DMS53 treated with DMSO at 0.1 percent for 48 hours (cell line): Measurements from ENCODE around the gene CREBL2.

Experiments used
- DNase-seq: peaks from one replicate; lab custom pipeline; 2025; ENCODE audit not compliant: unreplicated experiment; lab: John Stamatoyannopoulos, UW

The CREBL2 gene

DNA sequence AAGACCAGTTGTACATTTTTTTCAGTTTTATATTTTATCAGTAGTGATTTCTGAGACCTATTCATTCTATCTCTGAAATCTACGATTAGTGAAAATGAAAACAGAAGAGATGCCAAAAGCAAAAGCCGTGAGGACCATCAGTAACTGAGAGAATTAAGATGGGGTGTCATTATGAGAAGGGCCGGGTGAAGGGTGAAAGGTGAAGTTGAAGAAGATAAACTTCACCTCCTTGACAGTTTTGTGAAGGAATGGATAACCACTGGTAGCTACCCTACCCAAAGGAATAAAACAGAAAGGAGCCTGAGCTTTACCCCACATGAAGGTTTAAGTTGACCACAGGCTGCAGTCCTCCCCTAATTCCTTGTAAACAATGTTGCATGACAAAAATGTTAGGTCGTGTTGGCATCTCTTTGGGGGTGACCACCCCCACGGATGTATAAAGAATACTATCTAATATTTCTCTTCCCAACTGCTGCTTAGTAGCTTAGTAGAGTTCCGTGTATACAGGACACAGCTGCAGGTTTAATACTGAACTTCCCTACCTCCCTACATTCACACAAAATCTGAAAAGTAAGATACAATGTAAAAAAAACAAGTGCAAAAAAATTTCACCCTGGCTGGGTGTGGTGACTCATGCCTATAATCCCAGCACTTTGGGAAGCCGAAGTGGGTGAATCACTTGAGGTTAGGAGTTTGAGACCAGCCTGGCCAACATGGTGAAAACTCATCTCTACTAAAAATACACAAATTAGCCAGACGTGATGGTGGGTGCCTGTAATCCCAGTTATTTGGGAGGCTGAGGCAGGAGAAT lies 60.4 kb downstream of the CREBL2 start:
- DNase-seq, result no peak

DNA sequence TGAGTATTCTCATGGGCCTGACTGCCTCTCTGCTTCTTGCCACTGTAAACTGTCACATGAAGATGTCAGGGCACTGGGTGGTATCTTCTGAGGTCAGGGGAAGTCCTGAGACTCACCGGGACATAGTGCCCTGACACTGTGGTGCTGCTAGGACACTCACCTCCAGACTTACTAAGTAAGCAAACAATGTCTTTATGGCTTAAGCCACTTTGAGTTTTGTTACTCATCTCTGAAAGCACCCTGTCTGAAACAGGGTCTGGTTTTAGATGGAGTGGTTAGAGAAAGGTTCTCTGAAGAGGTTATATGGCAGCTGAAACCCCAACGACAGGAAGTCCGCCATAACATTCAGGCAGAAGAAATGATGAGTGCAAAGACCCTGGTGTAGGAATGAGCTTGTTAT lies 61.6 kb downstream of the CREBL2 start:
- DNase-seq, result no peak

DNA sequence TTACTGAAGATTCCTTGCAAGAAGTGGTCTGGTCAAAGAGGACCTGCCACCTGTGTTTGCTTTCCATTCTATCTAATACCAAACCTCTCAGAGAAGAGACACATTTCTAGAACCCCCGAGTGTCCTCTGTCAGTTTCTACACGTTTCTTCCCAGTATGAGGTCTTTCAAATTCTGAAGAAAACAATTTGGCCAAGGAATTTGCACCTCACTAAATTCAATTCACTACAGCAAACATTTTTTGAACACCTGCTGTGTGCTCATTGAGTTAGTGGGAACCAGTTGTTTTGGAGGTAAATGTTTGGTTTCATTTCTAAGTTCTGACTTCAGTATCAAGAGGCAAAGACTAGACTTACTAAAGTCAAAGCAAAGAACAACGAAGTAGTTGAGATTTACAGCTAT lies 64.9 kb downstream of the CREBL2 start:
- no peak for DNase-seq

DNA sequence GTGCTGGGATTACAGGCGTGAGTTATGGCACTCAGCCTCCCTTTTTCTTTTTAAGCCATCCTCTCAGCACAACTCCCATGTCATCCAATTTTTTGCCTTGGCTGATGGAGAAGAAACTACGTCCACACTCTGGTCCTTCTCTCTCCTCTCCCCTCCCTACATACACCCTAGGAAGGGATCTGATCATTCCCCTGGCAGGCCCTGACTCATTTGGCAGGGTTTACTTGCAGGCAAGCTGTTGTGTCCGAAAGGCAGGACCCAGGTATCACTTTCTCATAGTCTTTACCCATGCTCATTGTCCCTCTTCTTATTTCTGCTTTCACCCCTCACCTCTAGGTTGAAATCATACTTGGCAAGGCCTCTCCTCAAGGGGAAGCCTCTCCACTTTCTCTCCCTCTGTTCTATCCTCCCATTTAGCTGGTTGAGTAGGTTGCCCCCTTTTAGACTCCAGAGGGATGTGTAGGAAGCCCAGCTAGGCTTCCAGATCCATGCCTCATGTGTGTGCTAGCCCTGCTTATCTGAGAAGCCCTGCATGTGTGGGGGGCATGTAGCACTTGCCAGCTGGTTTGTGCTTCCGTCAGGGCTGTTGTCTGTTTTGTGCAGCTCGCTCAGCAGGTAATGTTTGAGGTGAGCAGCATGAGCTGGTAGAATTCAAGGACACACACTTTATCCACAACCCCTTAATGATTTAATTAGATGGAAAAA lies 69.5 kb downstream of the CREBL2 start:
- DNase-seq, result no peak

DNA sequence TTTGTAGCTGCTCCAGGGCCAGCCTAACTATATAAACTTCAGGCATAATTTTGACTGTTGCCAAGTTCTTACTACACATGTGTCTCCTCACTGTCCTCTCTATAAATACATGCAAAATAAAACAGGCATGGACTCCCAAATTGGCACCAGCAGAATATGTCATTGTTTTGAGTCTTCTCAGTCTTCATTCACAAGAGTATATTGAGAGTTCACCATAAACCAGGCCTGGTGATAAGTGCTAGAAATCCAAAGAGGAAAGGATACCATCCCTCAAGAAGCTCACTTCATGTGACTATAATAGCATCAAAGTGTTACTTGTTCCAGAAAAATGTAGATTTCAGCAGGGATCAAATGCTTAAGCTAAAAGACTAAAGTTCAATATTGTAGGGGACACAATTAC lies 70.6 kb downstream of the CREBL2 start:
- no peak for DNase-seq

DNA sequence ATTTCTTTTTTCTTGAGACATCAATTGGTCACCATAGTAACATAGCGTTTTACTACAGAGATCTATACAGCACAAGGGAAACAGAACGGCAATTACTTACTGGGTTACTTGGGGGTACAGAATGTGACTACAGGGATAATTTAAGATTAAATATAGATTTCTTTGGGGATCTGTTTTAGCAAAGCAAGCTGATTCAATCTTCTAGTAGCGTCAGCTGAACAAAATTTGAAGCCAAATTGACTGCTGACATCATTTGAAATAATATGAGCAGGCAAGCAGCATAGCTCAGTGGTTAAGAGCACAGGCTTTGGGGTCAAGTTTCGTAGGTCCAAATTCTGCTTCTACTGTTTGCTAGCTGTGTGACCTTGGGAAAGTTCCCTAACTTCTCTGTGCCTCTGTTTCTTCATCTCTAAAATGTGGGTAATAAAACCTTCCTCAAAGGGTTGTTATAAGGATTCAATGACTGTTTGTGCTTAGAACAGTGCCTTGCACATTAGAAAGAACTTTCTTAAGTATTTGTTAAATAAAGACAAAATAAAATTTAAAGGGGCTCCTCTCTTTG lies 71.5 kb downstream of the CREBL2 start:
- DNase-seq, result no peak

DNA sequence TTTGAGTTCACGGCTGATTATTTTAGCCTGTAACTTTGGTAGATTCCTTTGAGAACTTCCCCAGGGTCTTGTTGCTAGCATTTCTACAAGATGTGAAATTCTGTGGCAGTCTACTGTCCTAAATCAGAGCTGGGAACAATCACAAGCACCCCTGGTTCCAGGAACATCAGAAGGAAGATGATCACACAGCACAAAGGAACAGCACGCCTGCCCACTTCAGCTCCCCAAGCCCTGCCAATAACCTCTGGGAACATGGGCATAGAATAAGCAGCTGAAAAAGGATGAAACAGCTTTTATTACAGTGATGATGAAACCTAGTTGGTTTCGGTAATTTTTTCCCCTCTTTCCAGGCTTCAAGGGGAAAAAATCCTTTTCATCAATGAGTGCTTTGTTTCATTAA lies 72.0 kb downstream of the CREBL2 start:
- no peak for DNase-seq

DNA sequence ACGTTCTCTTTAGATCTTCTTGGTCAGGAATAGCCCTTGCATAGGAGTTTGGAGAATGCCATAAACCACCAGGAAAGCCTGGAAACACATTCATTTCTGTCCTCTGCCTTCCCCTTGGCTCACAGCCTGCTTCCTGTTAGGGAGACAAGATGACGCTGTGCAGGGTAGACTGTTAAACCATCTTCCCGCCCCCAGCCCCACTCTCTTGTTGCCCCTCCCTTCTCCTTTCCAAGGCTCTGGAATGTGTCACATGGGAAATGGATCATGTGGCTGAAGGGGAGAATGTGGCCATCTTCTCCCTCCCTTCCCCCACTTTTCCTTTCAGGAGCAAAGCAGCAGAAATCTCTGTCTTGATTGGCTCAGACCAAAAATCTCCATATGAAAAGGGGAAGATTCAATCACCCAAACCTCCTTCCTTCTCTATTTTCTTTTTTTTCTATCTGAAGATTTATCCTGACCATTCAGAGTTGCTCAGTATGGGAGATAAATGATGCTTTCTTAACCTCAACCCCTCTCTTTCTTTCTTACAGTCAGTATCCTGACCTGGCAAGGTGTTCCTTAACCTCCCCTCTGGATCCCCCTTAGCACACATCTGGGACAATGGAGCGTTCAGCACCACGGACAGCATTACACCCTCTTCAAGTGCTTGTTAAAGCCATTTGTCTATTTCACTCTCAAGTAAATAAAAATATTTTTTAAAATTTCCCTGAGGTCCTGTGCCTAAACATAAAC lies 72.9 kb downstream of the CREBL2 start:
- no peak for DNase-seq

DNA sequence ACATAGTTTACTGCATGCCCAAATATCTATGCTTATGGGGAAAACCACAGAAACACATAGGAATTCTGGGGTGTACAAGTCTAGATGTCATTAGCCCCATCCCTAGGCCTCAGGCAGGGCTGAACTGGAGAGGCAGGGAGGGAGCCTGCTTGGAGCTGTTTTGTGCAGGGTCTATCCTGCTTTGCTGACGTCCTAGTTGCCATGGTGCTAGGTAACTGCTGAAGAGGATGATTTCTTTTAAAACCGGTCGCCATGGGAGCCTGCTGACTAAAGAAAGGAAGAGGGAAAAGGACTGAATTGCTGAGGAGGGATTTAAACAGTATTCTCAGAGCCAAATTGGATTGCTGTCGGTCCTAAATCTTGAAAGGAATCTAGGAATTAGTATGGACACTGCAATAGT lies 73.6 kb downstream of the CREBL2 start:
- DNase-seq, result no peak

DNA sequence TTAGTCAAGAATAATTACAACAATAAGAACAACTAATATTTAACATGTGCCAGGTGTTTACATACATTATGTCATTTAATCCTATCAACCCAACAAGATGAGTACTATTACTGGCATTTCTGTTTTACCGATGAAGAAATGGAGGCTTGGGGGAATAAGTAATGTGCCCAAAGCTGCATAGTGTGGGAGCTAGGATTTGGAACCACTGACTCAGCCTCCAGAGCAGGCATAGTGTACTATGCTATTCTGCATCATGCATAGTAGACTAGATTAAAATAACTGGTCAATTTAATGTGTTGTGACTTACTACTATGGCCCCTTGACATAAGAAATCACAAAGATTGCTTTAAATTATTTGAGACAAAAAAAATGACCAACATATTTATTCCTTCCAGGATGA lies 74.8 kb downstream of the CREBL2 start:
- DNase-seq, result no peak

DNA sequence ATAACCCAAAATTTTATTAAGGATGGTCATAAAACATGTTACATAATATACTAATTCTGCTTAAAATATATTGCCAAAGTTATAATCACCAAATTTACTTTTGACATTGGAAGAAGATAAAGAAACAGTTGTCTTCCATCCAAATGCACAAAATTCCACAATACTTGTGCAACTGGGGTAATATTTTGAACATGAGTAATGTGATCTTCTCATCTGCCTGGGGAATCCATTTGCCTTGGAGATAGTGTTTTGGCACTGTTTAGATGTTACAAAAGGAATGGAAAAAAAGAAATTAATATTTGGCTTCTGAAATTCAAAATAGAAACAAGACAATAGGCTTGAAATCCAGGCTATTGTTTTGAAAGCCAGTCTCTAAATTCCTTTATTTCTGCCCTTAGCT lies 75.2 kb downstream of the CREBL2 start:
- DNase-seq, result no peak

DNA sequence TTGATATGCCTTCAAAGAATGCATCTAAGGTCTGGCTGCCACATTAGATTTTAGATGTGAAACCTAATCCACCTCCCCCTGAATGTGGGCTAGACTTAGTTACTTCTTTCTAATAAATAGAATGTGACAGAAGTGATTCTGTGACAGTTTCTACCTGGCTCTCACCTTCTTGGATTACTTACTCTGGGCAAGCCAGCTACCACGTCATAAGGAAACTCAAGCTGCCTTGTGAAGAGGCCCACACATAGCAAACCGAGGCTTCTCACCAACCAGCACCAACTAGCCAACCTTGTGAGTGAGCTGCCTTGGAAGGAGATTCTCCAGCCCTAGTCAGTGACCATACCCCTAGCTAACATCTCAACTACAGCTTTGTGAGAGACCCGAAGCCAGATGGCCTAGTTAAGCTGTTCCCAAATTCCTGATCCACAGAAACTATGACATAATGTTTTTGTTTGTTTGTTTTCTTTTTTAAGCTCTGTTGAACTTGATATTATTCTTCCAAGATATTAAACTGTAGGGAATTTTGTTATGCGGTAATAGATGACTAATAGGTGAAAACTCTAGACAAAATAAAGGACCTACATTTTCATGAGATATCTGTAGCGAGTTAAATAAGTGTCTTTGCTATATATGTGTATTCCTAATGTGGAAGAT lies 78.1 kb downstream of the CREBL2 start:
- DNase-seq, result no peak

DNA sequence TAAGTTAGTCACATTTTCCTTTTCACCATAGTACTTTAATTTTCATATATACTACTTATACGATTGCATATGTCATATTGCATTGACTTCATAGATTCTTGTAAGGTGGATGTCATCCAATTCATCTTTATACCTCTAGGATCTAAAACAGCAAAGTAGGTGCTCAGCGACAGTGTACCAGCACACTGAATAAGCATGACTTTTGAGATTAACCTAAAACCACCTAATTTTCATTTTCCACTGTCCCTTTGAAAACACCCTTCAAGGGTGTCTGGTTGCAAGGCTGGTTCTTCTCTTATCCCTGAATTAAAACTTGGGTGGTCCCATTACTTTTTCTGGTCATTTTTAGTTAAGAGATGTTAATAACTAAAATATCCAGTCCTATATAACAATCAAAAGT lies 79.9 kb downstream of the CREBL2 start:
- DNase-seq, result no peak

DNA sequence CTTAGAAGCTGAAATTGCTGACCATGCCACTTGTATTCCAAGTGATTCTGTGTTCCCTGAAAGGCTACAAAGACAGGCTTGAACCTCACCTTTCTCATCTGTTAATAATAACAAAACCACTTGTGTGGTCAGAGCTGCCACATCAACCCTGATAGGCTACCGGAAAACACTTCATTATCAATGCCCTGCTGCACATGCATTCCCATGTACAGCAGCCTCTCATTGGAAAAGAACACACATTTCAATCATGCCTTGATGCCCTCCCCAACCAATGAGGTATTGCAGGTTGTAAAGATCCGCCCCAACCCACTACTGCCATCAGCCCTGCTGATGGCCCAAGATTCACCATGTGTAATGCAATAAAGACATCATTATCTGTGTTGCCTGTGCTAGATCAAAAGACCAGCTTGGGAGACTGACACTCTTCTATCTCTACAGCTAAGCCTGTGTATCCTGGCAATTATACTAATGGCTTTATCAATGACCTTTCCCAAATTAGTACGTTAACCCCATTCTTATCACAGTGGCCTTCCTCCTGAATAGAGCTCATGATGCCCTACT lies 81.5 kb downstream of the CREBL2 start:
- no peak for DNase-seq
